Spleen (tissue), 7 donors: Measurements from ENCODE around the gene SPEF2.

Experiments used
- POLR2A ChIP-seq, 3 donors: fragments of 450-650 bp; IDR thresholded peaks; one replicate each; pipeline ENCODE4 v1.5.1; 2017; ENCODE audit warnings: antibody characterized with exemption in 3 of 3, mild to moderate bottlenecking in 1 of 3
- POLR2AphosphoS5 ChIP-seq, 3 donors: sonication (generic); formaldehyde crosslinking; IDR thresholded peaks; one replicate each; pipeline ENCODE4 v1.5.1; 2017; ENCODE audit warnings: antibody characterized with exemption in 3 of 3
- TF ChIP-seq, protein P1 (sequence below), 11 experiments: fragments of 200-600 bp in 7 of 11; fragments of 450-650 bp in 4 of 11; sonication (generic) in 4 of 11; IDR thresholded peaks in 8 of 11; conservative IDR thresholded peaks in 3 of 11; 1 replicate in 7 of 11; 2 replicates in 4 of 11; pipeline versions ENCODE4 v1.4.0 to v1.8.0; 2016 to 2021; ENCODE audit warnings: antibody characterized with exemption in 11 of 11, inconsistent platforms in 4 of 11, mild to moderate bottlenecking in 1 of 11
- donor health status: DM: no; HTN: no; CAD: no; lungs with moderate emphysema.
- donor health status: DM: no; HTN: no; CAD: no.
- donor health status: DM: no; HTN: no; CAD: no.

DNA sequence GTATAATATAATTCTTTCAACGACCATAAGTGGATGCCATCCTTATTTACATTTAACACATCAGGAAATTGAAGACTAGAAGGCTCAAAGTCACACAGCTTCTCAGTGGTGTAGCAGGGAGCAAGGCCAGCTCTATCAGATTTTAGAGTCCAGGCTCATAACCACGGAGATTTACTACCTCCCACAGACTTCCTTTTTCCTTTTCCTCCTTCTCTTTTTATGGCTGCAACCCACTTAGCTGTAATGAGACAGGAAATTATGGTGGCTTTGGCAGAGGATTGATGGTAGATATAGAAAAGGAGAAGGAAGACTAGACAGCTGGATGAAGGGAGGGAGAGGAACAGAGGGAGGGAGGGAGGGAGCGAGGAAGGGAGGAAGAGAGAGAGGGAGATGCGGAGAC, 47.4 kb downstream of the SPEF2 start:
- TF ChIP-seq, protein P1, sequence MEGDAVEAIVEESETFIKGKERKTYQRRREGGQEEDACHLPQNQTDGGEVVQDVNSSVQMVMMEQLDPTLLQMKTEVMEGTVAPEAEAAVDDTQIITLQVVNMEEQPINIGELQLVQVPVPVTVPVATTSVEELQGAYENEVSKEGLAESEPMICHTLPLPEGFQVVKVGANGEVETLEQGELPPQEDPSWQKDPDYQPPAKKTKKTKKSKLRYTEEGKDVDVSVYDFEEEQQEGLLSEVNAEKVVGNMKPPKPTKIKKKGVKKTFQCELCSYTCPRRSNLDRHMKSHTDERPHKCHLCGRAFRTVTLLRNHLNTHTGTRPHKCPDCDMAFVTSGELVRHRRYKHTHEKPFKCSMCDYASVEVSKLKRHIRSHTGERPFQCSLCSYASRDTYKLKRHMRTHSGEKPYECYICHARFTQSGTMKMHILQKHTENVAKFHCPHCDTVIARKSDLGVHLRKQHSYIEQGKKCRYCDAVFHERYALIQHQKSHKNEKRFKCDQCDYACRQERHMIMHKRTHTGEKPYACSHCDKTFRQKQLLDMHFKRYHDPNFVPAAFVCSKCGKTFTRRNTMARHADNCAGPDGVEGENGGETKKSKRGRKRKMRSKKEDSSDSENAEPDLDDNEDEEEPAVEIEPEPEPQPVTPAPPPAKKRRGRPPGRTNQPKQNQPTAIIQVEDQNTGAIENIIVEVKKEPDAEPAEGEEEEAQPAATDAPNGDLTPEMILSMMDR (IDR thresholded peaks at IDR 0.05 in 8 of 11, conservative IDR thresholded peaks at IDR 0.05 in 3 of 11) = no peak
- TF ChIP-seq POLR2A (IDR thresholded peaks at IDR 0.05) (no peak), POLR2AphosphoS5 (IDR thresholded peaks at IDR 0.05) (no peak)
